GM18870 (cell line): ENCODE measurements around the gene FBXO34.

Experiments
- ATAC-seq: cut with Tn5 transposase; IDR thresholded peaks from one replicate; pipeline ENCODE4 v1.9.1; 2021; ENCODE audit warnings: moderate library complexity; ENCODE audit not compliant: unreplicated experiment

Gene FBXO34

DNA sequence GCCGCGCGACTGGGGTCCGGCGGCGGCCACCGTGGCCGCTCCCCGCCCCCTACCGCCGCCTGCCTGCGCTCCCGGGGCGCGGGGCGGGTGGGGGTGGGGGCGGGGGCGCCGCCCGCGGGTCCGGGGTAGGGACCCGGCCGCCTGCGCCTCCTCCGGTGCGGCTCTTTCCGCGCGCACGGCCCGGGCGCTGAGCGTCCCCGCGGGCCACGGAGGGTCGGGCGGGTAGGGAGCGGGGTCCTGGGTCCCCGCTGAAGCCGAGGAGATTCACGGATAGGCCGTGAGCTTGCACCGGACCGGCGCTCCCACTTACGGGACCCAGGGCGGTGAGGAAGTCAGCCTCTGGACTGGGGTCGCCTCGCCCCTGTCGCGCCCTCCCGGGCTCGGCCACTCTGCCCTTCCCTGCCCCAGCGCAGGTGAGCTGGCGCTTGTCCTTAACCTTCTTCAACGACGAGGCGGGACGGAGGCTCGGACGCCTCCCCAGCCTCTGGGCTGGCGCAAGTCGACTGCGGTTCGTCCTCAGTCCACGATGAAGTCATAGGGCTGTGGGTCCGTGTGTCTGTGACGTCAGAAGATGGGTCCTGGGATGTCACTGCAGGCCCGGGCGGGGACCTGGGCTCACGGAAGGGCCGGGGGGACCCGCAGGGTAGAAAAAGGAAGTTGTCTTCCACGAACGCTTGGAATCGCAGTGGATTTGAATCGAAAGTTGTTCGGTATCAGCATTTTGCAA lies 514 bp downstream of the FBXO34 start:
- ATAC-seq = peak; percentile 26

DNA sequence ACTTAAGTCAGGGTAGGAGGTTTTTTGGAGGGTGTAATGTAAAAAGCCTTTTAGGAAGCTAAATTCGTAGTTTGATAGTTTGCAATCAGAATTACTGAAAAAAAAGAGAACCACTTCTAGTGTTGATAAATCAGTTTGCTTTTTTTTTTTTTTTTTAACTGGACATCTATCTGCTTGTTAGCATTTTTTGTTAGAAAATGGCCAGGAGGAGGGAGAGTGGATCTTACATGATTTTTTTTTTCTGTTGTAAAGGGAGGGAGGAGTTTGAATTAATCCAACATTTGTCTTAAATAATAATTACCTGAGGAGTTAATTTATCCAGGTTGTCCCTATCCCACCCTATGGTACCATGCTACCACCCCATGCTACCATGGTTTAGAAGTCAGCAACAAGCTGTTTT lies 1.2 kb downstream of the FBXO34 start:
- ATAC-seq = no peak

DNA sequence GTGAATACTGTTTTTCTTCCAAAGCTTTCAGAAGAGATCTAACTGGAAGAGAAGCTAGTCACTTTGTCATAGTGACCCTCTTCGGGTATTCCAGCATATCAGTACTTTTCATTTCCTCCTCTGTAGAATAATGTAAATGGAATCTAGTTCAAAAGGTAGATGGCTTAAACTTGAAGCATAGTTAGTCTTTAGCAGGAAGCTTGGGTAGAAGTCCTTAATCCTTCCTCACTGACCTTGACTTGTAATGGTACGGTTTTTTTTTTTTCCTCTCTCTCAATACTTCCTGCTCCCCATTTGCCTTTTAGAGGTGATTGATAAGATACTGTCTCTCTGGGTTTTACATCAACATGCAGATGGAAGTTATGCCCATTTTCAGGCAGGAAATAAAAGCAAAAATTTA lies 1.7 kb downstream of the FBXO34 start:
- no peak for ATAC-seq

DNA sequence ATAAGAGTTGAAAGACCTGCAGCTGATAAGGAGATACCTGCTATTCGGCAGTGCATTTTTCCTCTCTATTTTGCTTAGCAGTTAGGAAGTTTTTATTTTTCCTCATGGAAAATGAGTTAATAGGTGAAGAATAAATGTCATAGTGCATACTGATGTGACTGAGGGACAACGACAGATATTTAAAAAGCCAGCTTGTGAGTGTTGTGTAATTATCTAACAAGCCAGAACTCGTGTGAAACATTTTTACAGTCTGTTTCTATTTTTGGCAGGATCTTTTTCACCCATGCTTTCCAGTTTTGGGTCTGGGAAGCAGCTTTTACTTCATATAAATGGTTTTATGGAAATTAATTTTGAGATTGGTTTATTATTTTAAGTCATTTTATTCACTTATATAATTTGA lies 2.9 kb downstream of the FBXO34 start:
- ATAC-seq = no peak

DNA sequence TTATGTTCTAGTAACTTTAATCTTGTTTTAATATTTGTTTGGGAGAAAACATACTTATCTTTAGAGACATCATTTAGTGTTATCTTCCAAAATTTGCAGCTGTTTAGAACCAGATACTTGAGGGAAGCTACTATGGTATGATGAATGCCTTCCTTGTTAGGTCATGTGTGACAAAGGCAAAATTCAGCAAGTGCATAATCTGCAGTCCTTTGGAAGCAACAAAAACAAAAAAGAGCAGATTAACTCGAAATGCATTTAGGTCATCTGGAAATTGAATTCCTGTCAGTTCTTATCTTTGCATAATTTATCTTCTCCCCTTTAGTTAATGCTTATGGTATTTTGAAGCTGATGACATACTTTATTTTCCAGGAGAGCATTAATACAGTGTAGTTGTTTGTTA lies 3.5 kb downstream of the FBXO34 start:
- ATAC-seq = no peak

DNA sequence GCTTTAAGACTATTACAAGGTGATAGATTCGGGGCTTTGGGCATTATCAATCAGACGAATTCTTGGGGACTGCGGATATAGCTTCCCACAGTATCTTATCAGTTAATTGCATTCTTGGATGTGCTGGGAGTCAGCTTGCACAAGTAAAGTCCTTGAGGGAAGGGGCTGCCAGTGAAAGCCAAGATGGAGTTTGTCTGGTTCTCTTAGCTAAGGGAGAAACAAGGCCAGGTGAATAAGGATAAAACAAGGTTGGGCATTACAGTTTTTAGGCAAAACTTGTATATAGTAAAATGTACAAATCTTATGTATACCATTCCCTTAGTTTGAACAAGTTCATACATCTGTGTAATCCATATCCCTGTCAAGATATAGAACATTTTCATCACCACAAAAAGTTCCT lies 5.5 kb downstream of the FBXO34 start:
- ATAC-seq = no peak

DNA sequence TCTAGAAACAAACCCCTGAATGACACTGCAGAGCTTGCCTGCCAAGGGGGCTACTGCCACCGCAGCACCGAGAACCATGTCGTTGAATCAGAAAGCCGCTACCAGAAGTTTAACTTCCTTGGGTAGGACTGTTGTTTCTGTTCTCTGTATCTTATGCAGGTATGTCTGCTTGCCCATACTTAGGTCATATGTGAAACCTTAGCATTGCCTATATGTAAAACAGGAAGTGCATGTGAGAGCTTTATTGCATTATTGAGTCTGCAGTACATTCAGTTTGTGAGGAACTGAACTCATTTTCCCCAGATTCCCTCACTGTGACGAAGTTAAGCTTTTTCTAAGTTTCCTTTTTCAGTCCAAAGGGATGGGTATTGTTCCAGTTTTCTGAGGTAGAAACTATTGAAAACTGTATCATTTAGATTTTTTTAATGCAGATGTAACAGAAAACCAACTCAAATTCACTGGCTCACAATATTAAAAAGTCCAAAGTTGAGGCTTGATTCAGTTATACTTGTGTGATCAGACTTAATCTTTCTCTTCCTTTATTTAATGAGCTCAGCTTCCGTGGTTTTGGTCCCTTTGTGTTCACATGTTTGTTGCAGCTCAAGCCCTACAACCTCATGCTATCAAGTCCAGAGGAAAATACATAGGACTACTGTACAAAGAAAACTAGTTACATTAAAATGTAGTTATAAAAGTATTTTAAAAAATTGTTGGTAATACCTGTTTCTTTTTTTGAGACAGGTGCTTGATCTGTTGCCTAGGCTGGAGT lies 6.9 kb downstream of the FBXO34 start:
- ATAC-seq = peak; percentile 78

DNA sequence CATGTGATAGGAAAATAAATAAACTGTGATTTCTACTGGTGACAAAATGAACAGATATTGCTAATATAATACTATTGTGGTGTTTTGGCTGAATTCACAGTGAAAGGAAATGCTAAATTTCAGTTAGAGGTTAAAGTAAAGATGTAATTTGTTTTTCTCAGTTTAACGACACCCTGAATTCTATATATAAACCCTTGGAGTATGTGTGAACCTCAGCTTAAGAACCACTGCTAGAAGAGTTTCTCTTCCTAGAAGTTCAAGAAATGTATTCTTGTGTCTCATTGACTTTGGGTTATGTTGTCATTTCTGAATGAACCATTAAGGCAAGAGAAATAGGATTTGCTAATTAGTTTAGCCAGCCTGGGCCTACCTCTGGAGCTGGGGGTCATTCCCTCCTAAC lies 8.2 kb downstream of the FBXO34 start:
- ATAC-seq = no peak

DNA sequence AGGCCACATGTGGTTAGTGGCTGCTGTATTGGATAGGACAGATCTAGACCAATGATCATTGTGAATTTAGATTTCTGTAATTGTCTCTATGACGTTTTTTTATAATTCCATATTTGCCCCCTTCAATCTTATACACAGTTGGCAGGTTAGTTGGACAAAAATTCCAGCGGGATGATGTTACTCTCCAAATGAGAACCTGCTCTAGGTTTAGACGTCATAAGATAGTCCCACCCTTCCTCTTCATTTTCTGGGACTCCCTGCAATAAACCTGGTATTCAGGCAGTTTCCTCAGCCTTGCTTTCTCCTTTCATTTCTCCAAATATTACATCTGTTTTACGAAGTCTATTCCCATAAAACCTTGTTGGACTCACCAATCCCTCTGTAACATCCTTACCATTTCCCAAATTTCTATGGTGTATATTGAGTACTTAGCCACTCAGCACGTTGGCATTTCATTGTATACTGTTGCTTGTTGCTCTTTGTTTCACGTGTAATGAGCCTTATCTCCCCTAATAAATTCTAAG lies 10.2 kb downstream of the FBXO34 start:
- ATAC-seq = no peak

DNA sequence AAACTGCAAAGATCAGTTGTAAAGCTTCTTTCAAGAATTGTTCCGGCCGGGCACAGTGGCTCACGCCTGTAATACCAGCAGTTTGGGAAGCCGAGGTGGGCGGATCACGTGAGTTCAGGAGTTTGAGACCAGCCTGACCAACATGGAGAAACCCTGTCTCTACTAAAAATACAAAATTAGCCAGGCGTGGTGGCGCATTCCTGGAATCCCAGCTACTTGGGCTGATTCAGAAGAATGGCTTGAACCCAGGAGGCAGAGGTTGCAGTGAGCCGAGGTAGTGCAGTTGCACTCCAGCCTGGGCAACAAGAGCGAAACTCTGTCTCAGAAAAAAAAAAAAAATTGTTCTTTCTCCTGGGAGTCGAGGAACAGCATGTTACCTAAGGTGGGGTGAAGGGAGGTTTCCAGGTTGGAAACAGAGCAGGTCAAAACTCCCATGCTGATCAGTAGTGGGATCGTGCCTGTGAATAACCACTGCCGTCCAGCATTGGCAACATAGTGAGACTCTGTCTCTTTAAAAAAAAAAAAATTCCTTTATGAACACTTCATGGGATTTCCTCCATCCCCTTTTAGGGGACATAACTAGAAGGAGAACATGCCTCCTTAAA lies 13.9 kb downstream of the FBXO34 start:
- ATAC-seq = no peak

DNA sequence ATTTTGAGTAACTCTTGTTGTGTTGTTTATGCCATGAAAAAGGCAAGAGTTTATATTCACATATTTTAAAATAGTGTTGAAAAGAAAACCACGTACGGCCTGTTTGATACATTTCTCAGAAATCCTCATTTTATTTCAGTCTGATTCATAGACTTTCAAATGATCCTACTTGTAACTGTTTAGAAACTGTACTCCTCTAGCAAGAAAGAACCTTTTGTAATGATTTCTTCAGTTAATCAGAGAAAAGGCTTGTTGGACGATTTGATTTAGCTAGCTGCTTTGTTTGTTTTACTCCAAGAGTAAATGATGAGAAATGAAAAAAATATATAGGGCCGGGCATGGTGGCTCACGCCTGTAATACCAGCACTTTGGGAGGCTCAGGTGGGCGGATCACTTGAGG lies 17.2 kb downstream of the FBXO34 start:
- ATAC-seq = no peak

DNA sequence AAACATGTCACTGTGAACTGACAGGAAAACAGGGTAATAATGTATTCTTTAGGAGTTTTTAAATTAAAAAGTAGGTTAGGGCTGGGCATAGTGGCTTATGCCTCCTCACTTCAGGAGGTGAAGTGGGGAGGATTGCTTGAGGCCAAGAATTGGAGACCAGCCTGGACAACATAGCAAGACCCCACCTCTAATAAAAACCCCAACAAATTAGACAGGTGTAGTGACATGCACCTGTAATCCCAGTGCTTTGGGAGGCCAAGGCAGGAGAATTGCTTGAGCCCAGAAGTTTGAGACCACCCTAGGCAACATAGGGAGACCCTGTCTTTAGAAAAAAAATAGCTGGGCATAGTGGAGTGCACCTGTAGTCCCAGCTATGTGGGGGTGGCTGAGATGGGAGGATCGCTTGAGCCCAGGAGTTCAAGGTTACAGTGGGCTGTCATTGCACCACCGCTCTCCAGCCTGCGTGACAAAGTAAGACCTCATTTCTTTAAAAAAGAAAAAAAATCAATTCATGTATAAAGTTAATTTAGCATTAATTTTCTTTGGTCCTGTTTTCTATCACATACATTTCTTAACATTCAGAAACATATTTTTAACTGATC lies 20.4 kb downstream of the FBXO34 start:
- no peak for ATAC-seq

DNA sequence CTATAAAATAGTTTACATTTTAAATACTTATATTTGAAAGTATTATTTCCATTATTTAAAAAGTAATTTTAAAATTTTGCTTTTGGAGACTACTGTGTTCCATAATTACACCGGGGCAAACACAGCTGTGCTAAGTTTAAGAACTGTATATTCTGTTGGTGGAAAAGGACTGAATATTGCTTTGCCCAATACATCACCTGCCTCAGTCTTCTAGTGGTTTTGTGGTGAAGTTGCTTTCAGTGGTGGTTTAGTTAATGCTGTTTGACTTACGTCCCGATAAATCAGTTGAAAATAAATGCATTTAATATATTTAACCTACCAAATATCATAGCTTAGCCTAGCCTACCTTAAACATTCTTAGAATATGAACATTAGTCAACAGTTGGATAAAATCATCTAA lies 23.4 kb downstream of the FBXO34 start:
- no peak for ATAC-seq

DNA sequence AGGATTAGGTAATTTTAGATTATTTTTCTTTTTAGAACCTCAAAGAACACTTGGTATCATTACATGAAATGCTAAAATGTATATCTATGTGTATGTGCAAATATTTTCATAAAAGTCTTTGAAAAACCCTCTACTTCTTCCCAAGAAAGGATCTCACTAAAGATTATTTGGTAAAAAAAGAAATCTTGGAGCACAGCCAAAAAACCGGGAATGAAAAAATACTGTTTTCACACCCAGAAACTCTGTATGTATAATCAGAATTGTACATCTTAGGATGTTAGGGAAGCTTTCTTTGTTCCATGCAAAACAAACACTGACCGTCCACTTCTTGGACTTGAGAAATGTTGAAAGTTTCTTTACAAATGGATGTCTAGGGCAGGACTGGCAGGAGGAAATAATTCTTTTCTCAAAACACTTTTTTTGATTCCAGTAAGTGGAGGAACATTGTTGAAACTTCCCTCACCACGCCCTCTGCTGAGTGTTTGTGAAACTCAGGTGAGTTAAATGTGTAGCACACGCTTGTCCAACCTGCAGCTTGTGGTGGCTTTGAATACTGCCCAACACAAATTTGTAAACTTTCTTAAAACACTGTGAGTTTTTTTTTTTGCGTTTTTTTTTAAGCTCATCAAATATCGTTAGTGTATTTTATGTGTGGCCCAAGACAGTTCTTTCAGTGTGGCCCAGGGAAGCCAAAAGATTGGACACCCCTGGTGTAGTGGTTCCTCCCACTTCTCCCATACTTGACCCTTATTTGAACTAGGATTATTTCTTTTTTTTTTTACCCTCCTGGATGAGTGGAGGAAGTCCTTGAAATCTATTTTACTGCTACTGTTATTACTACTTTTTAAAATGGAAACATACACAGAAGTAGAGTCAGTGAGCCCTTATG lies 26.6 kb downstream of the FBXO34 start:
- ATAC-seq = no peak

DNA sequence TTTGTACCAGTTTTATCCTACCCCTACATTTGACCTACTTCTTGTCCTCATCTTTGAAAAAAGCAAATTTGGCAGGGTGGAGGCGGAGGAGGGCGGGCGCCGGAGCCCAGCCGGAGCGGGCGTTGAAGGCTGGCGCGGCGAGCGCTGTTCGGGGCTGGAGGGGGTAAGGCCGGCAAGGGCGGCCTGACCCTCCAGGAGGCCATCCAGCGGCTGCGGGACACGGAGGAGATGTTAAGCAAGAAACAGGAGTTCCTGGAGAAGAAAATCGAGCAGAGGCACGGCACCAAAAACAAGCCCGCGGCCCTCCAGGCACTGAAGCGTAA lies 27.2 kb downstream of the FBXO34 start:
- ATAC-seq = no peak

DNA sequence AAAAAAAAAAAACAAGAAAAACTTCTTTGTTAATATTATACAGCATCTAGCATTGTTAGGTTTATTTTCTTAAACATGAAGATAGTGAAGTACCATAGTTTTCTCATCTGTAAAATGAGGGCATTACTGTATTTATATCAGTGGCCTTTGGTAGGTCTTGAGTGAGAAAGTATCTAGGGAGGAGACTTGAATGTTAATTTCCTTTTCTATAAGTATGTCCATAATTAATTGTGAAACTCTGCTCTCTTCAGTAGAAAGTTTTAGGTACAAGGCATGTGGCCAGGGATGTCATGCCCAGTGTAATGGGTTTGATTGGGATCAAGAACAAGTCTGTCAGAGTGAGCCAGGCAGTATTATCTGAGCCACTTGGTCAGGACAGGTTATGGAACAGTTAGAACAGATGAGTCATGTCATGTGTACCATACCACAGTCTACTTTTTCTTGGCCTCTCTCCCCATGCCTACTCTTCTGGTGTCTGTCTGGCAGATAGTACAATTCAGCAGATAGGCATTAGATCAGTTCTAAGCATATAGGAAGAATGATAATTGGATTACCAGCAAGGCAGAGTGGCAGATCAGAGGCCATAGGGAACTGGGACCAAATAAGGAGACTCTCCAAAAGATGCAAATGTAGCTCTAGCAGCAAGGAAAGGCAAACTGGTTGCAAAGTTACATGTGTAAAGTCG lies 30.4 kb downstream of the FBXO34 start:
- no peak for ATAC-seq

DNA sequence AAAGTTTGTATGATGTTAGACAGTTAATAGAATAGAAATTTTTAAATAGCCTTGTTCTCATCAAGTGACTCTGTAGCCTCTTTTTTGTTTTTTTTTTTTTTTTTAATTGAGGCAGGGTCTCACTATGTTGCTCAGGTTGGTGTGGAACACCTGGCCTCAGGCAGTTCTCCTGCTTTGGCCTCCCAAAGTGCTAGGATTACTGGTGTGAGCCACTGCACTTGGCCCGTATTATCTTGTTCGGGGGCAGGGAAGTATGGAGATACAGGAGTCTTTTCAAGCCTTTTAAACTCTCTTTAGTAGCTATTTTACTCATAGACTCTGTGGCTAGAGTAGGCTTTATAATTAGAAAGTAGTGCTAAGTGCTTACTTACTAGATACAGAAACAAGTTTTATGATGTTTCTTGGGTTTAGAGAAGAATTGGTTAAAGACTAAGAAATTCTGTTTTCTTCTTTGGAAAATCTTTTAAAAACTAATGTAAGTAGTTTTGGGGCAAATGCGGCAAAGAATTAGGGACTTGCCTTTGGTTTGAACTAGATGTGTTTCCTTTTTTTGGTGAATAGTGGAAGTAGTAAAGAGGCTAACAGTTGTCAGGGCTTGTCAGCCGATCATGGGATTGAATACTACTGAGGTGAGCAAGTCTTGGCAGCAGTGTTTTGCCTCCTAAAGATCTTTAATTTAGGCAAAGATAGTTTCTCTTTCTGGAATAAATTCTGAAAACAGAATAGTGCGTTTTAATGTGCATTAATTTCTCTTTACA lies 31.3 kb downstream of the FBXO34 start:
- no peak for ATAC-seq

DNA sequence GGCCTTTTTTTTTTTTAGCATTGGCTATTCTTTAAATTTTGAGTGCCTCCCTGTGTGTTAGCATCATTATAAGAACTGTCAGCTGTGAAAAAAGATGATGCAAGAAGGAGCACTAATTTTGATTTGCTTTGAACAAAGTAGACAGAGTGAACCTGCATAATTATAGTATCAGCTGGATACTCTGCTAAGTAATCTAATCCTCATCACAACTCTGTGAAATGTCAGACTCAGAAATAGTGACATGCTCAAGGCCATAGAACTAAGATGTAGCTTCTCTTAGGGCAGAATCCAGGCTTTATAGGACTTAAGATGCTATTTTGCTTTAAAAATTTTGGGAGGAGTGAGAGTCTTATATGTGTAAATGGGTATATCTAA lies 31.9 kb downstream of the FBXO34 start:
- ATAC-seq = no peak

DNA sequence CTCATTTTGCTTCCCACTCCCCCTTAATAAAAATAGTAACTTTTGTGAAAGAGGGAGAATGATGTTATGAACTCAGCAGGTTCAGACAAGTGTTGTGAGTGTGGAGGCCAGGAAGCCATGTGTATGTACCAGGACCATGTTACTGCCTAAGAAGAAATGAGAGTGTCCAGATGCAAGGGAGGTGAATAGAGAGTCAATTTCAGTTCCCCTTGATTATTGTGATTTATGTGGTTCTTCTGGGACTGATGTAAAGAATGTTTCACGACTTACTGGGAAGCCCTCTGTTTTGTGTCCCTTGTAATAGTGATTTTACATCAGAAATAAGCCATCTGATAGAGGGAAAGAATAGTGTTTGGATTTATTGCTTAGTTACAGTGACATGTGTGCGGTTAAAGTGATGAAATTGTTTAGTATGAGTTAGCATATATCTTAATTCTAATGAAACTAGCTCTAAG lies 32.5 kb downstream of the FBXO34 start:
- ATAC-seq = no peak
